Endothelial cell of umbilical vein (primary cell): ENCODE results near the gene TEAD3. TPM values are rescaled to one million over a fixed set of nuclear protein-coding genes. Genes with fewer than 3 reads are reported as not detected.

Experiments
- BruUV-seq: library from RNA; stranded (reverse); fragments of 400-500 nt; replicated peaks from 2 replicates; lab custom pipeline; 2021; lab: Mats Ljungman, UMichigan
- CTCF ChIA-PET: fragments of 300-600, 350-600 bp; sonication (Branson Sonifier 250); formaldehyde crosslinking; loops from one replicate; lab custom pipeline; 2021; ENCODE audit warnings: antibody characterized with exemption, inconsistent platforms; lab: Charles Lee
- POLR2A ChIA-PET: fragments of 300-600, 350-600 bp; sonication (Branson Sonifier 250); formaldehyde crosslinking; loops from one replicate; lab custom pipeline; 2021; ENCODE audit warnings: antibody characterized with exemption, inconsistent platforms; lab: Charles Lee
- DNase-seq: peaks from one replicate; pipeline ENCODE4 v3.0.0-alpha.2; 2011; ENCODE audit warnings: low read depth, low spot score
- FAIRE-seq: peaks from 2 replicates; lab custom pipeline; 2011; peaks lifted over from hg19 to GRCh38; lab: Jason Lieb, UNC
- H2AFZ ChIP-seq: 2 replicates; pipeline ENCODE4 v1.6.0; 2012; ENCODE audit warnings: low read depth, low read length, control low read depth, inconsistent platforms
- H3K27ac ChIP-seq: 2 replicates; pipeline ENCODE4 v1.5.1; 2011; ENCODE audit warnings: low read depth, mild to moderate bottlenecking, control low read depth, low read length, moderate library complexity; ENCODE audit not compliant: insufficient read depth
- H3K27me3 ChIP-seq, 2 experiments: 2 replicates each; pipeline versions ENCODE4 v1.6.0 to v1.6.1; 2011; ENCODE audit warnings: low read length in 2 of 2, mixed read lengths in 1 of 2; ENCODE audit not compliant: control insufficient read depth in 2 of 2, insufficient read depth in 2 of 2
- H3K36me3 ChIP-seq, 2 experiments: 2 replicates in 1 of 2; 3 replicates in 1 of 2; pipeline ENCODE4 v1.5.1; 2011; ENCODE audit warnings: low read length in 2 of 2, mild to moderate bottlenecking in 1 of 2, moderate library complexity in 1 of 2; ENCODE audit not compliant: control insufficient read depth in 2 of 2, insufficient read depth in 2 of 2; ENCODE audit errors: extremely low read depth in 1 of 2
- H3K4me1 ChIP-seq: 3 replicates; pipeline ENCODE4 v1.5.1; 2011; ENCODE audit warnings: mild to moderate bottlenecking, low read length; ENCODE audit not compliant: control insufficient read depth, insufficient read depth; ENCODE audit errors: extremely low read depth
- H3K4me2 ChIP-seq: 2 replicates; pipeline ENCODE4 v1.6.1; 2011; ENCODE audit warnings: low read length, control low read depth, mixed read lengths; ENCODE audit not compliant: insufficient read depth
- H3K4me3 ChIP-seq, 3 experiments: fragments of 200-600 bp in 1 of 3; sonication (generic), shearing (Covaris generic) in 1 of 3; replicated peaks in 1 of 3; 2 replicates each; pipeline ENCODE4 v1.5.1; 2011 to 2016; ENCODE audit warnings: control low read depth in 3 of 3, low read length in 3 of 3, mild to moderate bottlenecking in 2 of 3, inconsistent platforms in 1 of 3, low read depth in 1 of 3, moderate library complexity in 1 of 3; ENCODE audit not compliant: insufficient read depth in 1 of 3
- H3K79me2 ChIP-seq: 2 replicates; pipeline ENCODE4 v1.6.0; 2012; ENCODE audit warnings: low read length, inconsistent platforms; ENCODE audit not compliant: control insufficient read depth, insufficient read depth
- H3K9ac ChIP-seq: replicated peaks from 2 replicates; pipeline ENCODE3; 2011; ENCODE audit warnings: low read length, control low read depth; ENCODE audit not compliant: insufficient read depth; ENCODE audit errors: extremely low read depth
- H3K9me1 ChIP-seq: replicated peaks from 3 replicates; pipeline ENCODE4 v1.6.0; 2011; ENCODE audit warnings: mild to moderate bottlenecking, low read length; ENCODE audit not compliant: control insufficient read depth, insufficient read depth; ENCODE audit errors: extremely low read depth
- H3K9me3 ChIP-seq: replicated peaks from 2 replicates; pipeline ENCODE4 v1.5.1; 2012; ENCODE audit warnings: low read length, inconsistent platforms; ENCODE audit not compliant: control insufficient read depth, insufficient read depth
- H4K20me1 ChIP-seq: replicated peaks from 2 replicates; pipeline ENCODE3; 2011; ENCODE audit warnings: mild to moderate bottlenecking, low read length; ENCODE audit not compliant: control insufficient read depth, insufficient read depth; ENCODE audit errors: extremely low read depth
- EZH2 ChIP-seq: IDR thresholded peaks from 2 replicates; pipeline ENCODE4 v1.6.1; 2012; ENCODE audit warnings: borderline replicate concordance, low read depth, mild to moderate bottlenecking, moderate library complexity, low read length, inconsistent platforms; ENCODE audit not compliant: severe bottlenecking
- FOS ChIP-seq: IDR thresholded peaks from 2 replicates; pipeline ENCODE4 v1.6.1; 2011; ENCODE audit warnings: mild to moderate bottlenecking, low read length, moderate library complexity, borderline replicate concordance; ENCODE audit not compliant: insufficient read depth
- GATA2 ChIP-seq: IDR thresholded peaks from 2 replicates; pipeline ENCODE4 v1.7.0; 2011; ENCODE audit warnings: low read depth, mild to moderate bottlenecking, moderate library complexity, mixed read lengths, low read length; ENCODE audit not compliant: insufficient read length, insufficient read depth
- JUN ChIP-seq: IDR thresholded peaks from 2 replicates; pipeline ENCODE4 v1.6.1; 2011; ENCODE audit warnings: borderline replicate concordance, low read depth; ENCODE audit not compliant: insufficient read length, insufficient read depth
- MYC ChIP-seq: IDR thresholded peaks from one replicate; pipeline ENCODE4 v1.6.1; 2011; ENCODE audit warnings: mild to moderate bottlenecking, low read depth, low read length
- POLR2A ChIP-seq: IDR thresholded peaks from 2 replicates; pipeline ENCODE4 v1.6.1; 2012; ENCODE audit warnings: low read depth, mild to moderate bottlenecking, control low read depth, low read length
- POLR2AphosphoS5 ChIP-seq: IDR thresholded peaks from 2 replicates; pipeline ENCODE4 v1.6.1; 2012; ENCODE audit warnings: low read depth, mild to moderate bottlenecking, control low read depth, low read length, moderate library complexity; ENCODE audit not compliant: insufficient read depth
- dilution Hi-C: fragments of 300-500 bp; cut with MboI; formaldehyde crosslinking; loops from one replicate; pipeline ENCODE4 v1.15.0; 2019; ENCODE audit warnings: low sequenced_read_pairs; ENCODE audit not compliant: extremely low pct_ligation_motif_present
- intact Hi-C: fragments of 100-400 bp; cut with micrococcal nuclease; formaldehyde crosslinking; loops from one replicate; pipeline ENCODE4 v1.10.0; 2022
- polyA plus RNA-seq, 4 experiments: library from polyadenylated mRNA; depleted of rRNA in 3 of 4; stranded (reverse) in 3 of 4; unstranded in 1 of 4; fragments of >200 nt; gene quantifications; 2 replicates each; pipeline versions ENCODE4 v1.2.1 to v1.2.3, GENCODE V29; 2011 to 2012; ENCODE audit warnings: missing spikeins in 1 of 4
- total RNA-seq: library from RNA; stranded (reverse); gene quantifications from 2 replicates; pipeline ENCODE4 v1.2.3, GENCODE V29; 2021
- TF ChIP-seq, protein P1 (sequence below), 2 donors: IDR thresholded peaks; 1 replicate in 1 of 2; 2 replicates in 1 of 2; pipeline ENCODE4 v1.5.1; 2011; ENCODE audit warnings: low read length in 2 of 2, mild to moderate bottlenecking in 2 of 2, moderate library complexity in 2 of 2, control low read depth in 1 of 2, inconsistent platforms in 1 of 2, low read depth in 1 of 2; ENCODE audit not compliant: insufficient read depth in 1 of 2; ENCODE audit errors: extremely low read depth in 1 of 2
- TF ChIP-seq, protein P2 (sequence below): IDR thresholded peaks from 2 replicates; pipeline ENCODE4 v1.6.1; 2011; ENCODE audit not compliant: insufficient read depth, insufficient read length

Gene TEAD3
- total and polyA plus RNA-seq, 2 donors (not counting 3 experiments of a cell fraction or from before 2014, with no cell fraction given), result 1.1 to 1.6 TPM

DNA sequence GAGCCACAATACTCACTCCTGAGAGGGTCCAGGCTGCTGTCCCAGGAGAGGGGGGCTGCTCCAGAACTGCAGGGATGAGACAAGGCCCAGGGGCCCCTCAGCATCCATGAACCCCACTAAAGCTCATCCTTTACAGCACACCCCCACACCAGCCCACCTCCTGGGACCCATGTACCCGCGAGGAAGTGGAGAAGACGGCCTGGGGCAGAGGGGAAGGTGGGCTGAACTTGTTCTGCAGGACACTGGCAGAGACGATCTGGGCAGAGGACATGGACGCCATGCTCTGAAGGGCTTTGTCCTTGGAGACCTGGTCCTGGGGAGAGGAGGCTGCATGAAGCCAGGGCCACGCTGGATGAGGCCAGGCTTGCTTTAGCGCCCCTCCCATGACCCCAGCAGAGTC lies 18.6 kb downstream of the TEAD3 start:
- TF ChIP-seq GATA2, result no peak
- Histone ChIP-seq H3K27ac (no peak overlapping the region), H3K79me2 (no peaks in the 10 kb centered on the region), H3K27me3 (no peaks in the 10 kb centered on the region), H3K9ac (no peak overlapping the region), H3K4me3 (no peak overlapping the region), H2AFZ (no peak overlapping the region), H3K36me3 (no peaks in the 10 kb centered on the region), H3K9me1 (no peaks in the 10 kb centered on the region), H3K9me3 (no peaks in the 10 kb centered on the region), H3K4me1 (no peaks in the 10 kb centered on the region), H3K4me2 (no peak overlapping the region), H4K20me1 (no peaks in the 10 kb centered on the region)
- CTCF ChIA-PET, result interaction anchor here (0.6 to 0.8 kb wide), 2 partner anchors 27 to 259 kb away, joined by 3 read pairs; no protein-coding TSS in a partner anchor
- no peak for FAIRE-seq
- POLR2A ChIA-PET, result no interaction called here
- dilution Hi-C loops, result no loop called here
- DNase-seq, result no peak
- intact Hi-C loops, result no loop called here
- no TSS peak for BruUV-seq

DNA sequence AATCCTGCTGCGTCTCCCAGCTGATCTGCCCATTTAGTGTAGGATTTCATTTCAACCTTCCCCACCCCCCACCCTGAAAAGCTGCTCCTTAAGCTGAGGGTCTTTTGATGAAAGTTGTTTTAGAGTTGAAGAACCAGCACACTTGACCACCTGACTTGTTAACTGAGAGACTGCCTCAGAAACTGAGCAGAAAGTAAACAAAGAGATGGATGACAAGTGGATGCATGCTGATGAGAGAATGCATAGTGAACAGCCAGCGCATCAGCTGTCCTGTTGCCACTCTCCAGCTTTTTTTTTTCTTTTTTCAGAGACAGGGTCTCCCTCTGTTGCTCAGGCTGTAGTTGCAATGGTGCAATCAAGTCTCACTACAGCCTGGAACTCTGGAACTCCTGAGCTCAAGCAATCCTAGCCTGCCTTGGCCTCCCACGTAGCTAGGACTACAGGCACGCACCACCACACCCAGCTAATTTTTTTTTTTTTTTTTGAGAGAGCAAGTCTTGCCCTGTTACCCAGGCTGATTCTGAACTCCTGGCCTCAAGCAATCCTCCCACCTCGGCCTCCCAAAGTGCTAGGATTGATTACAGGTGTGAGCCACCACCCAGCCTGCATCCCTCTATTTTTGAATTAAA lies 19.2 kb downstream of the TEAD3 start:
- Histone ChIP-seq H3K4me3 (no peak overlapping the region), H2AFZ (no peak overlapping the region), H3K27ac (no peak overlapping the region), H3K36me3 (no peaks in the 10 kb centered on the region), H4K20me1 (no peaks in the 10 kb centered on the region), H3K9me1 (no peaks in the 10 kb centered on the region), H3K9ac (no peak overlapping the region), H3K4me2 (no peak overlapping the region), H3K4me1 (no peaks in the 10 kb centered on the region), H3K27me3 (no peaks in the 10 kb centered on the region), H3K9me3 (no peaks in the 10 kb centered on the region), H3K79me2 (no peaks in the 10 kb centered on the region)
- dilution Hi-C loops, result no loop called here
- ChIA-PET CTCF (interaction anchor here (0.6 to 1.4 kb wide), 5 partner anchors 10 to 260 kb away, joined by 3 read pairs; no protein-coding TSS in a partner anchor), POLR2A (no interaction called here)
- intact Hi-C loops, result no loop called here
- DNase-seq (no peak), FAIRE-seq (no peak)
- no peak for TF ChIP-seq MYC
- no peak for TF ChIP-seq FOS
- TF ChIP-seq, protein P1, sequence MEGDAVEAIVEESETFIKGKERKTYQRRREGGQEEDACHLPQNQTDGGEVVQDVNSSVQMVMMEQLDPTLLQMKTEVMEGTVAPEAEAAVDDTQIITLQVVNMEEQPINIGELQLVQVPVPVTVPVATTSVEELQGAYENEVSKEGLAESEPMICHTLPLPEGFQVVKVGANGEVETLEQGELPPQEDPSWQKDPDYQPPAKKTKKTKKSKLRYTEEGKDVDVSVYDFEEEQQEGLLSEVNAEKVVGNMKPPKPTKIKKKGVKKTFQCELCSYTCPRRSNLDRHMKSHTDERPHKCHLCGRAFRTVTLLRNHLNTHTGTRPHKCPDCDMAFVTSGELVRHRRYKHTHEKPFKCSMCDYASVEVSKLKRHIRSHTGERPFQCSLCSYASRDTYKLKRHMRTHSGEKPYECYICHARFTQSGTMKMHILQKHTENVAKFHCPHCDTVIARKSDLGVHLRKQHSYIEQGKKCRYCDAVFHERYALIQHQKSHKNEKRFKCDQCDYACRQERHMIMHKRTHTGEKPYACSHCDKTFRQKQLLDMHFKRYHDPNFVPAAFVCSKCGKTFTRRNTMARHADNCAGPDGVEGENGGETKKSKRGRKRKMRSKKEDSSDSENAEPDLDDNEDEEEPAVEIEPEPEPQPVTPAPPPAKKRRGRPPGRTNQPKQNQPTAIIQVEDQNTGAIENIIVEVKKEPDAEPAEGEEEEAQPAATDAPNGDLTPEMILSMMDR (IDR thresholded peaks at IDR 0.05; ENCODE audit: extremely low read depth in 1 of 2, insufficient read depth in 1 of 2, low read depth in 1 of 2, low read length in 2 of 2), result no peak
- no peak for TF ChIP-seq EZH2
- no peak for TF ChIP-seq POLR2A
- TF ChIP-seq JUN, result no peak
- TF ChIP-seq, protein P2, sequence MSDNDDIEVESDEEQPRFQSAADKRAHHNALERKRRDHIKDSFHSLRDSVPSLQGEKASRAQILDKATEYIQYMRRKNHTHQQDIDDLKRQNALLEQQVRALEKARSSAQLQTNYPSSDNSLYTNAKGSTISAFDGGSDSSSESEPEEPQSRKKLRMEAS, result no peak
- TF ChIP-seq GATA2, result no peak
- no peak for TF ChIP-seq POLR2AphosphoS5
- BruUV-seq, result no TSS peak
